Left renal cortex interstitium (tissue), 4 donors: ENCODE results near the gene CTNNA3. TPM values are rescaled to one million over a fixed set of nuclear protein-coding genes. Genes with fewer than 3 reads are reported as not detected.

ENCODE experiments used
- DNase-seq, 4 donors: peaks; one replicate each; pipeline ENCODE4 v3.0.0-alpha.2; 2013; ENCODE audit warnings: low read depth in 4 of 4, low spot score in 2 of 4, missing footprints in 1 of 4
- polyA plus RNA-seq, 4 donors: library from polyadenylated mRNA; unstranded; fragments of 120-200 nt; gene quantifications; one replicate each; pipeline ENCODE4 v1.2.1, GENCODE V29; 2013; ENCODE audit not compliant: insufficient read length in 4 of 4

Gene CTNNA3
- polyA plus RNA-seq, 4 donors = 2.5 to 4.2 (median 2.6) TPM

DNA sequence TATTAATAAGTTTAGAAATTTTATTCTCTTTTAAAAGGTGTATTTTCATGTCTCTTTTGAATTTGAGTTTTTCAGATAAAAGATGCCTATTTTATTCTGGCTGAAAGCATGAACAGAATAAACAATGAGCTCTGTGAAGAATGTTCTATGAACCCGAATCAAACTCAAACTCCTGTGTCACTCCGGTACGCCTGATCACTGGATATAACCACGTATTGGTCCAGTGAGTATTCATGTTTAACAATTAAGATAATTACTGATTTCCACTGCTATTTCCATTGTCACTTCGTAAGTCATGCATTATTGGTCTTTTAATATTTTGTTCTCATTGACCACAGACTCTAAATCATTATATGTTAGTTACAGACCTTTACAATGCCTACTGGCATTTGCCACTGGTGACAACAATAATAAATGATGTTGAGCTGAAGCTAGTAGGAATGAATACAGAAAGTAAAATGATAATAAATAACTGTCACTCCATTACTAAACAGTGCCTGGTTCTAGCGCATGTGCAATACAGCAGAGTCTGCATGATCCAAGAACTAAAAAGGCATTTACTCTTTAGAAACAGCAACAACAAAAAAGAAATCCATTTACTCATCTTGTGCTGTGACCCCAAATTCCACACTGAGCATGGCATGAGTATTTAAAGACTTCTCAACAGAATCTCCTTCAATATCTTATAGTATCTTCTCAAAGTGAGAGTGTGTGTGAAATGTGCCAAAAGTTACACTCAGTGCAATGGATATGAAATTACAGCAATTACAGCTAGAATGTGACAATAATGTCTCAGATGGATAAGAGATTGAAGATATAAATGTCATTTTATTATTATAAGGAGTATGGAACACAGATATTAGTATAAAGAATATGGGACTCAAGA lies 1597.2 kb downstream of the CTNNA3 start:
- DNase-seq = no peak

DNA sequence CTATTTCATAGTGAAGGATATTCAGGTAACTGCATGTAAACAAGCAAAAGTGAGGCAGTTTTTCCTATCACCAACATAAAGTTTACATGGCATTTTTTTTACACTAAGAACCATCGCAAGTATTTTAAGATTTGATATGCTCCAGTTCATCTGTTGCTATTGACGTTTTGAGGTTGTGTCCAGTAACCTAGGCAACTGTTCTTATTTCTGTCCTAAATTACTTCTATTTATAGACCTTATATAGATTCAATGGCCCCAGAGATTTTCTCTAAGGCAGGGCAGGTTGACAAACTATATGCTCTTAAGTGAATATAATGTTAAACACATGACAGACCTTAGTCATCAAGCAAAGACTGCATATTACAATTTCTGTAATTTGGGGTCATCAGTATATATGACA lies 1600.4 kb downstream of the CTNNA3 start:
- DNase-seq = no peak

DNA sequence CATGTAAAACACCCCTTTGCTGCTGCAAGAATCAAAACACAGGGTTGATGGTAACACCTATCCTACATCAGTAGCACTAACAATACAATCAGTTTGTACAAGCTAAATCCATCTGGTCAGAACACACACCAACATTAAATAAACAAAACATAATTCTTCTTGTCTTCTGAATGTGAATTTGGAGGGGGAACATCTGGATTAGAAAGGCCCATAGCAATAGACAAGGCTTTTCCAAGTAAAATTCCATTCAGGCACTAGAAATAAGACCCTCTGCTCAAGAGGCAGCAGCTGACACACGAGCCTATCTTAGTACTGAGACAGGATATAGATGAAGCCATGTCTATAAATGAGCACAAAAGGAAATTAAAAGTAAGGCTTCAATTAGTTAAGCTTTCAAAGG lies 1610.1 kb downstream of the CTNNA3 start:
- DNase-seq = peak in 1 of 4 donors; percentile 6

DNA sequence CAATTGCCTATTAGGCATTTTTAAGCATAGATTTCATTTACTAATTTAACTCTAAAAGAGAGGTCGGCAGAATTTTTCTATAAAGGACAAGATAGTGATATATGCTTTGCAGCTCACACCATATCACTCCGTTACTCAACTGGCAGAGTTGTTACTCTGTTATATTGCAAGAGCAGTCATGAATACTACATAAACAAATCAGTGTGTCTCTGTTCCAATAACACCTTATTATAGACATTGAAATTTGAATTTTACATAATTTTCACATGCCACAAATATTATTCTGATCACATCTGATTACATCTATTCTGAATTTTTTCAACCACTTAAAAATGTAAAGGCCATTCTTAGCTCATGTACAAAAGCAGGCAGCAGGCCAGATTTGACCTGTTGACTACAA lies 1624.1 kb downstream of the CTNNA3 start:
- no peak for DNase-seq

DNA sequence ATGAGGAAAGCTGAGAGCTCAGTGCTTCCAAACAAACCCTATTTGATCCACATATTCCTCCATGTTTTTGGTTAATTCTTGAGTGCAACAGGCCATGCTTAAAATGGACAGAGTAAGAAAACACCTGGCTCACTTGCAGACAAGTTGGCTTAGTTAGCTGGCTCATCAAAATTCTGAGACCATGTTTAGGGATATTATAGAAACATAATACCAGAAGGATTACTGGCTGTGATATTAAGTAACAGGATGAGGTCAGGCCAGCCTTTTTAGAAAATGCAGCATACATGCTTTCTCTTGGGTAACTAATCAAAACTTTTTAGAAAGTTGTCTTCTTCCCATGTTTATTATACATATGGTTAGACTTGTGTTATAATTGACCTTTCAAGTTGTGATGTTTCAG lies 1637.4 kb downstream of the CTNNA3 start:
- no peak for DNase-seq

DNA sequence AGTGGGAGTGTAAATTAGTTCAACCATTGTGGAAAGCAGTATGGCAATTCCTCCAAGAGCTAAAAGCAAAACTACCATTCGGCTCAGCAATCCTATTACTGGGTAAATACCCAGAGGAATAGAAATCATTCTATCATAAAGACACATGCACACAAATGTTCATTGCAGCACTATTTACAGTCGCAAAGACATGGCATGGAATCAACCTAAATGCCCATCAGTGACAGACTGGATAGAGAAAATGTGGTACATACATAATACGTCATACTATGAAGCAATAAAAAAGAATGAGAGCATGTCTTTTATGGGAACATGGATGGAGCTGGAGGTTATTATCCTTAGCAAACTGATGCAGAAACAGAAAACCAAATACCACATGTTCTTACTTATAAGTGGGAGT lies 1646.7 kb downstream of the CTNNA3 start:
- no peak for DNase-seq

DNA sequence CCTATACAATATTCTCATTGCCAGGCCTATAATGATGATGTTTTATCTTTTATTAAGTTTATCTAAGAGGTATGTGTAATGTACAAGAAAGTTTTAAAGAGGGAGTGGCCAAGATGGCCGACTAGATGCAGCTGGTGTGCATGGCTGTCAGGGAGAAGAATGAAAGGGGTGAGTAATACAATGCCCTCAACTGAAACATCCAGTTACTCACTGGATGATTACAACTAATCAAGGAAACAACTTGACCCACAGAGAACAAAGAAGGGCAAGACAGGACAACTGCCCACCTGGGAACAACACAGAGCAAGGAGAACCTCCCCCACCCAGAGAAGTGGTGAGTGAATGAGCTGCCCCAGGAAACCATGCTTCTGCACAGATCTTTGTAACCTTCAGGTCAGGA lies 1650.1 kb downstream of the CTNNA3 start:
- no peak for DNase-seq

DNA sequence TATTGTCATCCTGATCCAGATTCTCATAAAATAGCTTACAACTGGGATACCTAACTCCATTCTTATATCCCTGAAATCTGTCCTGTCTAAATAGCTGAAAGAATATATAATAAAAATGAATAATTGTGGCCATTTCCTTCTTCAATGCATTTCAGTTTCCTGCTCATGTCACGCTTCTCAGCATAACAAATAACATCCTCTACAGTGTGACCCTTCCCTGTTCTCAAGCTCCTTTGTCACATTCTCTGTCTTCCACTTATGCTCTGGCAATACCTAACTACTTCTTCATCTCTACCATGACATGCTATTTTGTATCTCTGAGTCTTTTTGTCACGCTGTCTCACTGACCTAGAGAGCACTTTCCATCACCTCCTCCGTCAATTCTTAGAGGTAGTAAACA lies 1654.2 kb downstream of the CTNNA3 start:
- no peak for DNase-seq

DNA sequence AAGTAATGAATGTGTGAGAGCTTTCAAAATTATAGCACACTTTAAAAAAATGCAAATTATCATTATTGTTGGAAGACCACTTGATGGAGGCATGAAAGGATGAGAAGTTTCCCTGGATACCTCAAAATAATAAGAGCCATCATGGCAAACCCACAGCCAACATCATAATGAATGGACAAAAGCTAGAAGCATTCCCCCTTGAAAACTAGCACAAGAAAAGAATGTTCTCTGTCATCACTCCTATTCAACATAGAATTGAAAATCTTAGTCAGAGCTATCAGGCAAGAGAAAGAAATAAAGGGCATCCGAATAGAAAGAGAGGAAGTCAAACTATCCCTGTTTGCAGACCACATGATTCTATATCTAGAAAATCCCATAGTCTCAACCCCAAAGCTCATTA lies 1657.4 kb downstream of the CTNNA3 start:
- DNase-seq = no peak

DNA sequence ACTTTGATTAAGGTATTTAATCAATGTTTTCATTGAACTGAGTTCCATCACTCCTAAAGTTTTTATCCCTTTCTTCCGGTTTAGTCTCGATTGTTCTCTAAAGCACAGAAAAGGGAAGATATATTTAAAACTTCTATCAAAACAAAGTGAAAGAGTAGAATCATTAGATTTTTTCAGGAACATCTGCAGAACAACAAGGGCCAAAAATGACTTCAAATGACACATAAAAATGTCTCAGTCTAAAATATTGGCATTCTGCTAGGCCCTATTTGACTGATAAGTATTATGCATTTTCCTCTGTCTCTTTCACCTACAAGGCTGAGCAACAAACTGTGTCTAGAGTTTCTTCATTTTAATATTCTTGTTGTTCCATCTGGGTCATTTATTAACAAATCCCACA lies 1669.7 kb downstream of the CTNNA3 start:
- no peak for DNase-seq

DNA sequence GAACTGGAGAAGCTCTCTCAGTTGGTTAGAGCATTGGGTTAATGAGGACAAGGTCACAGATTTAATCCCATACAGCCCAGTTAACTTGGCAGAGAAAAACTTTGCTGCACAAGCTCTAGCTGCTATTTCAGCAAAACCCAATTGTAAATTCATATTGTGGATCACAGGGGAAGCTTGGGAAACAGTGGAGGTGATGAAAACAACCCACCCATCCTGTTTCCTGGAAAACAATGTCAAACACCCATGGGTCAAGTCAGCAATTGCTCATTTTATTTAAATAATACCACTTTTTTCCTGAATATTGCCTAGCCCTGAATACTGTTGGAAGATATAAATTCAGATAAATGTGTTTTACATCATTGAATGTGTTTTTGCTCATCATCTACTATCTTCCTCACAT lies 1670.8 kb downstream of the CTNNA3 start:
- DNase-seq = no peak

DNA sequence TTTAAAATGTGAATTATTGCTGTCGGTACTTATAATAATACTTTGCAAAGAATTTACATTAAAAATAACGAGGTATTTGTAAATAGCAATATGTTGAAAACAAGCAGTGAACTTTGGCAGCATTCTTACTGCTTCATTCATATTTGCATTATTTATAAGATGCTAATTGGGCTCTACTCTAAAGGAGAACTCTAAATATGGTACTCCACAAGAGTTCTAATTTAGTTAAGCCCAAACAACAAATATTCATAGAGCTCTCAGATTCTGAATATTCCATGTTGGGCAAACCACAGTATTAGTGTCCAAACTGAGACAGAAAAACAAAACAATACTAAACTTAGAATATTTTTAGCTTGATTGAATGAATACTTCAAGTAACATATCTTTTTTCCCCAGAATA lies 1674.6 kb downstream of the CTNNA3 start:
- DNase-seq = no peak

DNA sequence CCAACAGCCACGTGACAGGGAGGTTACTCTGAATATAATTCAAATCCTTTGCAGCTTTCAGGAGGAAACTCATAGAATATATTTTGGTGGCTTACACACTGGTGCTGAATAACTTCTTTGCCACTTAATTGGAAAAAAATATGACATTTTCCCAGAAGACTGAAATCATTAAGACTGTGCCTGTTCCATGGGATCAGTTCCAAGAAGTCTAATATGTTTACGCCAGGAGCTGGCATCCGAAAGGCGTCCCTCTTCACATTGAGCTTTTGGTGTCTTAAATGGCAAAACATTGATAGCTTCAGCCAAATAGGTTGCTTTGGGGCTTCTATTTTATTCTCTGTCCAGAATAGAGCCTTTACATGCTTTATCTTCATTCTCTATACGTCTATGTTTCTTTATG lies 1687.8 kb downstream of the CTNNA3 start:
- no peak for DNase-seq

DNA sequence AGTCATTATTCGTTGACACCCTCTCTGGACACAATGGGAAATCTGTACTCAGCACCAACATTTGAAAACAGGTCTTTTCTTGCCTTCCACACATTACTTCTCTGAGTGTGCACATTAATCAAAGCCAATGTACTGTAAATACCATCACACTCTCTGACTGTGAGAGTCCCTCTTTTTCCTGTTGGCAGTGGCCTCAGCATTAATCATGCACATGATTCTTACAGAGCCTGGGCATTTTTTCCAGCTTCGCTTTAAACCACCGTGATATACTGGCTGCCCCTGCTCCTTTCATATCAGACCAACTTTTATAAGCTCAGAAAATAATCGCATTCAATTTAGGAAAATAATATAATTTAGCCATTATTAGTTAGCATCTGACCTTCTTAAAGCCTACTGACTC lies 1689.6 kb downstream of the CTNNA3 start:
- DNase-seq = no peak

DNA sequence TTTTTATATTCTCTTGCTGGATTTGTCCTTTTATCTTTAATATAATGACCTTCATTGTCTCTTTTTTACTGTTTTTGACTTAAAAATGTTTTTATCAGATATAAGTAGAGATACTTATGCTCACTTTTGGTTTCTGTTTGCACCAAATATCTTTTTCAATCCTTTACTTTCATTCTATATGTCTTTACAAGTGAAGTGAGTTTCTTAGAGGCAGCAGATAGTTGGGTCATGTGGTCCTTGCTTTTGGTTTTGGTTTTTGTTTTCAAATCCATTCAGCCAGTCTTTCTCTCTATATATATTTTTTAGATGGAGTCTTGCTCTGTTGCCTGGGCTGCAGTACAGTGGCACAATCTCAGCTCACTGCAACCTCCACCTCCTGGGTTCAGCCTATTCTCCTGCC lies 1702.5 kb downstream of the CTNNA3 start:
- DNase-seq = no peak

DNA sequence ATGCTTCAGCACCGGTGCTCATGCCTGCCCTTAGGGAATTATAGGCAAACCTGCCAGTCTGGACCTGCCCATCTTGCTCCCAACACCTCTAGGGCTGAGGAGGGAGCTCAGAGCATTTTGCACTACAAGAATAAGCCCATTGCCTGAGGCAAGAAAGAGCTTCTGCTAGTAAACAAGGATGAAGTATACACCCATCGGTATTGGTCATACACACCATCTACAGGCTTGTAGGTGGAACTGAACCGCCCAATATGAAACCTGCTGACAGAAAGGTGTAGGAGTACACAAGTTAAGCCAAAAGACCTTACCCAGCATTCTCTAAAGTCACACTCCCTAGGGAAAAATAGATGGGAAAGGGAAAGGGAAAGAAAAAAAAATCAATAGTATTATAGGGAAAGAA lies 1727.1 kb downstream of the CTNNA3 start:
- DNase-seq = no peak

DNA sequence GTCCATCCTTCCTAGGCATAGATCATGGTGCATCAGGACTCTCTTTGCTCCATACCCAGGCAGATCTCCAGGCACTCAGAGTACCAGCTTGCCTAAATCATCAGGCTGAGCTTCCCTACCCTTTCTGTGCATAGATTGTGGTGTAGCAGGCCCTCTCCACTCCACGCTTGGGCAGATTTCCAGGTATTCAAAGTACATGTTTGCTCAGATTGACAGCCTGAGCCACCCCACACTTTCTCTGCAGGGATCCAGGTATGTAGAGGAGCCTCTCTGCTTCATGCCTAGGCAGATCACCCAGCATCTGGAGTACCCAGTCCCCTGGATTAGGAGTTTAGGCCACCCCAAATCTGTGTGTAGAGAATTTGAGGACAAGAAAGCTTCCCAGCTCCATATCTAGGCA lies 1727.6 kb downstream of the CTNNA3 start:
- no peak for DNase-seq

DNA sequence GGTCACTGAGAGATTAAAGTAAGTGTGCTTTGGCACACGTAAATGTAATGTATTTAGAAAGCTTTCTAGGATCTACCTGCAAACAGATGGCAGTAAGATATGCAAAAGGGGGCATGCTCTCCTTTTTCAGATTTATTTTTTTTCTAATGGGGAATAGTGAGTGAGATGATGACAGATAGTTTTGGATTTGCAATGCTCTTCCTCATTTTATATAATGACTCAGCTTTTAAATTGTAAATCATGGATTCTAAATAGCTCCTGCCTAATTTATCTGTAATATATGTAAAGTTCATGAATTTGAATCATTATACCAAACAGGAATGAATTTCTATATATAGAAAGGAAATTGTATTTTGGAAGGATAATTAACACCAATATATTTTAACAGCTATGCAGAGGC lies 1731.8 kb downstream of the CTNNA3 start:
- no peak for DNase-seq

DNA sequence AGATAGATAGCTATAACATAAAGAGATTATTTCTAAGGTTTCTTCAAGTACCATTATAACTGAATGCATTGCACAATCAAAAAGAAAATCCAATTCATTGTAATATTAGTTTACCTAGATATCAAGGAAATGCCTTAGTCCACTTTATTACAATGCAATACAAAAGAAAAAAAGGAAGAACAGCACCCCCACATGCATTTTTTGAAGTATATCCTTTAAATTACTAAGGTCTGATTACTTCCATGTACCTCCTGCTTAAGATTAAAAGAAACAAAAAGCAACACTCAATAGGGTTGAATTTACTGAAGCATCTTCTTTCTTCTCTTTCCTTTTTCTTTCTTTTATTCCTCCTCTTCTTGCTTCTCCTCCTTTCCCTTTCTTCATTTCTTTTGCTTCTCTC lies 1743.9 kb downstream of the CTNNA3 start:
- no peak for DNase-seq

DNA sequence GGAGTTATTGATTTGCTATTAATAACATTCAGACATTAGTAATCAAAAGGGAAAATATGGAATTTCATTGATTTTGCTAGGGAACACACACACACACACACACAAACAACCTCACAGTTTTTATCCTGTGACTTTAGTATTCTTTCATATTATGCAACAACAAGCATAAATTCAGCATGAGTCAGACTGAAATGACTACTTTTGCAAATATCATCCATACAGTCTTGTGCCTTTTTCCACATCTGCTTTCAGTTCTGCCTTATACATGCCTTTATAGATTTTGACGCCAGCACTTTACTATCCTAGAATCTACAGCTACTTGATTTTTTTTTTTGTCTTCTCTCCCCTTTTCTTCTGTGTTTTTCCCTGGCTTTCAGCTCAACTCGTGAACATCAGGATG lies 1745.9 kb downstream of the CTNNA3 start:
- DNase-seq = no peak

DNA sequence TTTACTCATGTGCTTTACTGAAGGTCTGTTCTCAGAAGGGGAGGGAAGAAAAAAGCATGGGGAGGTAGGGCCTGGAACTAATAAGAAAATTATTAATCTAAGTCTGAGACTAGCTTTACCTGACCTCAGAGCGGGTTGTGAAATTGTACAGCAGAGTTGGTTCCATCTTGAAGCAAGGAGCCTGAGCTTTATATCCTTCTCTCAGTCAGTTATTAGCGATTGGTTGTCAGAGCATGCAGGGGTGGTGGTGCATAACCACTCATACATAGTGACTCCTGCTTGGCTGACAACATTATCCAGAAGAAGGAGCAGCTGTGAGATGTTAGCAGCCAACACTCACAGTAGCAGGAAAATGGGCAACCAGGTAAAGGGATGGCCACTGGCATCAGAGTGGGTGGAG lies 1746.5 kb downstream of the CTNNA3 start:
- DNase-seq = no peak

DNA sequence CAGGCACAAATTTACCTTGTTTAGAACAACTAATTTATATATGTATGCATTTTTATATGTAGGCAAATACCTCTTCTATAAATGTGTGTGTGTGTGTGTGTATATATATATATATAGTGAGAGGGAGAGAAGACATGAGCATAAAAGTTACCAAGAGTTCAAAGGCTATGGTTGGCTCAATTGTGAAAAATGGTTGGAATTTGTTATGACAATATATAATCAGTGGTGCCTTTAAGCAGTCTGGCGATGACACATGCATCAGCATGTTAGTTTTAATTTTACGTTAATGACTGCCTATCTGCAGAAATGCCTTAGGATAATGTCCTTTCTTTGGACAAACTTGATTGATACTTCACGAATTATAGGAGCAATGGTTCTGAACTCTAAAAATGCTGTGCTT lies 1750.9 kb downstream of the CTNNA3 start:
- DNase-seq = no peak

DNA sequence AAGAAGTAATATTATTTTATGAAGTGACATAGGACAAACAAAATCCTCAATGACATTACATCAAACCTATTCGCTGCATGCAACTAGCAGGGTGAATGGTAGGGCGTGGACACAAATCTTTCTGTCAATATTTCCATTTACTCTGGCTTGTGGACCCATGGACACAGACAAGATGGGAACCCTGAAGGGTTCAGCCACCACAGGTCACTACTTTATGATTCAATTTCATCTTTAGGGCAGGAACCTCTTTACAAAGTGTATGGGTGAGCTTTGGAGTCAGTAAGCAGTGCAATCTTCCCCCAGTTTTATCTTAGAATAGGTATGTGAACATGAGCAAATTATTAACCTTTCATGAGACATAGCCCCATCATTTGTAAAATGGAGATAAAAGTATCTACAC lies 1752.5 kb downstream of the CTNNA3 start:
- no peak for DNase-seq
